Measurements from ENCODE around the gene APOBEC3H. TPM values are rescaled to one million over a fixed set of nuclear protein-coding genes. Genes with fewer than 3 reads are reported as not detected.

The APOBEC3H gene
- total and polyA plus RNA-seq, 9 of the 15 experiments (the other 6 are each of a cell fraction or from before 2014, with no cell fraction given): 0.10 to 0.21 TPM; not detected in 7

- WGBS (ENCODE audit: insufficient coverage, low coverage, missing lambda C conversion rate): 20% methylated on average over 3 of the region's 6 CpGs
- no peaks in the 10 kb centered on the region for H4K20me1 ChIP-seq (replicated peaks; ENCODE audit: control insufficient read depth, insufficient read depth, low read length)
- H3K9ac ChIP-seq (ENCODE audit: insufficient read depth in 1 of 2, low read depth in 2 of 2, low read length in 2 of 2): no peak overlapping the region
- H3K4me3 ChIP-seq: no peak overlapping the region
- H2AFZ ChIP-seq (ENCODE audit: low read depth, low read length): no peak overlapping the region
- H3K9me3 ChIP-seq (replicated peaks; ENCODE audit: control insufficient read depth, insufficient read depth, low read depth, low read length): no peaks in the 10 kb centered on the region
- H3K9me1 ChIP-seq (ENCODE audit: control insufficient read depth, insufficient read depth, low read length): no peaks in the 10 kb centered on the region
- ATAC-seq: no peak
- no peak for TF ChIP-seq ZNF561 (CRISPR knock-in tag; conservative IDR thresholded peaks at IDR 0.05)
- H3K79me2 ChIP-seq (ENCODE audit: control insufficient read depth, insufficient read depth, low read length): no peaks in the 10 kb centered on the region
- no peak for DNase-seq (ENCODE audit: extremely low read depth in 1 of 4, low spot score in 3 of 4)
- no peak for FAIRE-seq
- no peak overlapping the region for H3K27ac ChIP-seq (ENCODE audit: extremely low read depth, low read depth, low read length)
- no peaks in the 10 kb centered on the region for H3K36me3 ChIP-seq (ENCODE audit: control insufficient read depth, insufficient read depth, low read length)
- intact Hi-C loops (cut with micrococcal nuclease) (no loop called here), in situ Hi-C loops (cut with MboI) (no loop called here)
- ChIA-PET POLR2A (no interaction called here), CTCF (ENCODE audit: low intra/inter-chr PET ratio) (no interaction called here)
- no peak overlapping the region for H3K4me2 ChIP-seq (ENCODE audit: insufficient read depth, low read length)
- H3K27me3 ChIP-seq (ENCODE audit: control insufficient read depth in 2 of 2, insufficient read depth in 2 of 2, low read length in 2 of 2): no peaks in the 10 kb centered on the region
- BruUV-seq (replicated peaks): no TSS peak
- peaks cover 13 to 15% of the 10 kb centered on the region in 2 experiments for H3K4me1 ChIP-seq (replicated peaks in 1 of 2; ENCODE audit: control insufficient read depth in 2 of 2, insufficient read depth in 2 of 2, low read length in 2 of 2)
Measured at GRCh38 chr22:39128508-39128907, 31.5 kb downstream of the APOBEC3H start.

GRCh38 chr22:39129081-39129480, 32.0 kb downstream of the APOBEC3H start:
- 61% methylated on average over 2 of the region's 4 CpGs for WGBS (ENCODE audit: insufficient coverage, low coverage, missing lambda C conversion rate)
- intact Hi-C loops (cut with micrococcal nuclease): no loop called here
- TF ChIP-seq, protein P1, sequence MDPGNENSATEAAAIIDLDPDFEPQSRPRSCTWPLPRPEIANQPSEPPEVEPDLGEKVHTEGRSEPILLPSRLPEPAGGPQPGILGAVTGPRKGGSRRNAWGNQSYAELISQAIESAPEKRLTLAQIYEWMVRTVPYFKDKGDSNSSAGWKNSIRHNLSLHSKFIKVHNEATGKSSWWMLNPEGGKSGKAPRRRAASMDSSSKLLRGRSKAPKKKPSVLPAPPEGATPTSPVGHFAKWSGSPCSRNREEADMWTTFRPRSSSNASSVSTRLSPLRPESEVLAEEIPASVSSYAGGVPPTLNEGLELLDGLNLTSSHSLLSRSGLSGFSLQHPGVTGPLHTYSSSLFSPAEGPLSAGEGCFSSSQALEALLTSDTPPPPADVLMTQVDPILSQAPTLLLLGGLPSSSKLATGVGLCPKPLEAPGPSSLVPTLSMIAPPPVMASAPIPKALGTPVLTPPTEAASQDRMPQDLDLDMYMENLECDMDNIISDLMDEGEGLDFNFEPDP (CRISPR knock-in tag; IDR thresholded peaks at IDR 0.05): no peak
- TF ChIP-seq CHD4 (IDR thresholded peaks at IDR 0.05; ENCODE audit: insufficient read depth, insufficient replicate concordance, low read depth, low read length, poor library complexity, severe bottlenecking) (no peak), MECOM (CRISPR knock-in tag; IDR thresholded peaks at IDR 0.05) (no peak), PML (IDR thresholded peaks at IDR 0.05; ENCODE audit: low read length) (no peak), POLR2AphosphoS2 (IDR thresholded peaks at IDR 0.05; ENCODE audit: low read length) (no peak), ZNF644 (tag; IDR thresholded peaks at IDR 0.05; ENCODE audit: low read depth) (no peak), PHF20 (IDR thresholded peaks at IDR 0.05; ENCODE audit: partially characterized antibody) (no peak)

More at GRCh38 chr22:39129081-39129480, 32.0 kb downstream of the APOBEC3H start:
- Histone ChIP-seq H2AFZ (ENCODE audit: low read depth, low read length) (no peak overlapping the region), H3K4me3 (no peak overlapping the region), H3K79me2 (ENCODE audit: control insufficient read depth, insufficient read depth, low read length) (no peaks in the 10 kb centered on the region), H3K9ac (ENCODE audit: insufficient read depth in 1 of 2, low read depth in 2 of 2, low read length in 2 of 2) (no peak overlapping the region), H3K4me2 (ENCODE audit: insufficient read depth, low read length) (no peak overlapping the region), H3K27me3 (ENCODE audit: control insufficient read depth in 2 of 2, insufficient read depth in 2 of 2, low read length in 2 of 2) (no peaks in the 10 kb centered on the region), H3K9me3 (replicated peaks; ENCODE audit: control insufficient read depth, insufficient read depth, low read depth, low read length) (no peaks in the 10 kb centered on the region), H3K36me3 (ENCODE audit: control insufficient read depth, insufficient read depth, low read length) (no peaks in the 10 kb centered on the region), H3K4me1 (replicated peaks in 1 of 2; ENCODE audit: control insufficient read depth in 2 of 2, insufficient read depth in 2 of 2, low read length in 2 of 2) (peaks cover 13 to 17% of the 10 kb centered on the region in 2 experiments), H4K20me1 (replicated peaks; ENCODE audit: control insufficient read depth, insufficient read depth, low read length) (no peaks in the 10 kb centered on the region), H3K9me1 (ENCODE audit: control insufficient read depth, insufficient read depth, low read length) (no peaks in the 10 kb centered on the region), H3K27ac (ENCODE audit: extremely low read depth, low read depth, low read length) (no peak overlapping the region)
- no peak for ATAC-seq
- FAIRE-seq: no peak
- no peak for DNase-seq (ENCODE audit: extremely low read depth in 1 of 4, low spot score in 3 of 4)
- ChIA-PET POLR2A (no interaction called here), CTCF (ENCODE audit: low intra/inter-chr PET ratio) (no interaction called here)
- in situ Hi-C loops (cut with MboI): no loop called here
- BruUV-seq (replicated peaks): no TSS peak

Data from K562 (cell line).